Measurements from ENCODE around the gene PCGF6.

Gene PCGF6

GRCh38 chr10:103310197-103310596 lies 40.7 kb downstream of the PCGF6 start:
- peaks cover 49 to 93% (median 64%) of the 10 kb centered on the region in 3 donors for H3K36me3 ChIP-seq
- no peaks in the 10 kb centered on the region for H3K4me1 ChIP-seq
- intact Hi-C loops (cut with DNase I; ENCODE audit: low total_unique reads), result no loop called here
- H3K4me3 ChIP-seq, result no peak overlapping the region
- TF ChIP-seq CTCF (IDR thresholded peaks at IDR 0.05), result no peak
- H3K27ac ChIP-seq, result no peak overlapping the region
- no peaks in the 10 kb centered on the region for H3K9me3 ChIP-seq
- no peaks in the 10 kb centered on the region for H3K27me3 ChIP-seq
- no peak for DNase-seq

GRCh38 chr10:103307594-103307993 lies 43.3 kb downstream of the PCGF6 start:
- intact Hi-C loops (cut with DNase I; ENCODE audit: low total_unique reads), result no loop called here
- Histone ChIP-seq H3K27me3 (no peaks in the 10 kb centered on the region), H3K4me1 (no peaks in the 10 kb centered on the region), H3K27ac (no peak overlapping the region), H3K36me3 (peaks cover 41 to 89% (median 58%) of the 10 kb centered on the region in 3 donors), H3K4me3 (no peak overlapping the region), H3K9me3 (no peaks in the 10 kb centered on the region)
- DNase-seq, result no peak
- no peak for TF ChIP-seq CTCF (IDR thresholded peaks at IDR 0.05)

DNA sequence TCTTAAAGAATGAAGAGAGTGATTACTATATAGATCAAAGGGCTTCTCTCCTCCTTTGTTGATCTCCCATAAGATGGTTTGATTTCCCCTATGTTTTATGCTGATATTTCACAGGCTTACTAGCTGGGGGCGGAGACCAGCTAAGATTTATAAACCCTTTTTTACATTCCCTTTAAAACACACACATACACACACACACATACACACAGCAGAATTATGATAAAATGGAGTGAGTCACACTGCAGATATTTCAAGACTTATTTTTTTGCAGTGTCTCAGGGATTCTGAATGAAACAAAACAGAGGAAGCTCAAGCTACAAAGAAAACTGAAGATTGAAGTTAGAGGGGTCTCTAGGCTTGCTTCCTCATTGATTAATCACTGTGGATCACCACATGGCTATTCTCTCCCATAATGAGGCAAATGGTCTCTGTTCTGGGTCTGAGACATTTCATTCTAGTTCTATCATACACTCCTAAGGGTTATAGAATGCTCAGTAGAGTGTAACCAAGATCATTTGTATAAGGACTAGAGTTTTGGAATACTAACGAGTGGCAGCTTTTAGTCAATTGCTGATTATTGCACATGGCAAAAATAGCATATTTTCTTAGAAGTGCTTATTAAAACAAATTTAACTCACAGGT lies 55.4 kb downstream of the PCGF6 start:
- H3K4me3 ChIP-seq, result no peak overlapping the region
- no peak for TF ChIP-seq CTCF (IDR thresholded peaks at IDR 0.05)
- H3K4me1 ChIP-seq, result no peaks in the 10 kb centered on the region
- intact Hi-C loops (cut with DNase I; ENCODE audit: low total_unique reads), result no loop called here
- no peak for DNase-seq
- H3K9me3 ChIP-seq, result no peaks in the 10 kb centered on the region
- H3K36me3 ChIP-seq, result peaks cover 0 to 2% (median 0%) of the 10 kb centered on the region in 3 donors
- H3K27ac ChIP-seq, result no peak overlapping the region
- no peaks in the 10 kb centered on the region for H3K27me3 ChIP-seq

- Histone ChIP-seq H3K36me3 (no peaks in the 10 kb centered on the region), H3K27ac (no peak overlapping the region), H3K4me3 (no peak overlapping the region), H3K9me3 (no peaks in the 10 kb centered on the region), H3K4me1 (no peaks in the 10 kb centered on the region), H3K27me3 (peaks cover 0 to 11% of the 10 kb centered on the region in 2 donors)
- intact Hi-C loops (cut with DNase I; ENCODE audit: low total_unique reads), result no loop called here
- DNase-seq, result no peak
- no peak for TF ChIP-seq CTCF (IDR thresholded peaks at IDR 0.05)
These were observed 59.4 kb downstream of the PCGF6 start for GRCh38 chr10:103291588-103291987.

DNA sequence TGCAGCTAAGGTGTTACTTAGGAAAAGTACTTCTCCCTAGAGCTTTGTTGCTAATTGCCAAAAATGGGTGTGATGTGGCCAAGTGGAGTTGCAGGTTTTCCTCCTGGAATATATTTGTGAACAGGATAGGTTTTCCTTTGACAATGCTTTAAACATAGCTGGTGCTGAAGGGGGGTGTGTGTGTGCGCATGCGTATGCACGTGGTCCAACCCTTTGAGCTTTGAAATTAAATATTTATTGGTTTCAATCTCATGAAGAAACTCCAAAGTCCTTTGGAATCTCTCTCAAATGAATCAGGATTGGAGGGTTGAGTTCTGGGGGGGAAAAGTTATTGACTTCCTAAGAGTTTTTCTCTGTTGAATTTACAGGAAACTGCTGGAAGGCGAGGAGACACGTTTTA lies 62.9 kb downstream of the PCGF6 start:
- TF ChIP-seq CTCF (IDR thresholded peaks at IDR 0.05), result no peak
- Histone ChIP-seq H3K27me3 (peaks cover 0 to 24% of the 10 kb centered on the region in 2 donors), H3K4me3 (no peak overlapping the region), H3K9me3 (no peaks in the 10 kb centered on the region), H3K4me1 (no peaks in the 10 kb centered on the region), H3K27ac (no peak overlapping the region), H3K36me3 (no peaks in the 10 kb centered on the region)
- no peak for DNase-seq
- intact Hi-C loops (cut with DNase I; ENCODE audit: low total_unique reads), result no loop called here

- no peak for TF ChIP-seq CTCF (IDR thresholded peaks at IDR 0.05)
- intact Hi-C loops (cut with DNase I; ENCODE audit: low total_unique reads), result no loop called here
- no peak for DNase-seq
- H3K4me3 ChIP-seq, result no peak overlapping the region
- H3K27ac ChIP-seq, result no peak overlapping the region
- H3K9me3 ChIP-seq, result no peaks in the 10 kb centered on the region
- H3K36me3 ChIP-seq, result no peaks in the 10 kb centered on the region
- H3K27me3 ChIP-seq, result peaks cover 0 to 50% of the 10 kb centered on the region in 2 donors
- no peaks in the 10 kb centered on the region for H3K4me1 ChIP-seq
These were observed 66.8 kb downstream of the PCGF6 start for GRCh38 chr10:103284170-103284569.
